GM18498 (cell line): Measurements from ENCODE around the gene CLCN3.
"Not testable (repeated sequence)": the region's sequence is repeated elsewhere in the genome, so short reads cannot be mapped to it uniquely, and the experiment has no call there.

Experiments
- ATAC-seq: cut with Tn5 transposase; IDR thresholded peaks from one replicate; pipeline ENCODE4 v1.9.1; 2021; ENCODE audit warnings: mild to moderate bottlenecking, moderate library complexity; ENCODE audit not compliant: unreplicated experiment

The CLCN3 gene

DNA sequence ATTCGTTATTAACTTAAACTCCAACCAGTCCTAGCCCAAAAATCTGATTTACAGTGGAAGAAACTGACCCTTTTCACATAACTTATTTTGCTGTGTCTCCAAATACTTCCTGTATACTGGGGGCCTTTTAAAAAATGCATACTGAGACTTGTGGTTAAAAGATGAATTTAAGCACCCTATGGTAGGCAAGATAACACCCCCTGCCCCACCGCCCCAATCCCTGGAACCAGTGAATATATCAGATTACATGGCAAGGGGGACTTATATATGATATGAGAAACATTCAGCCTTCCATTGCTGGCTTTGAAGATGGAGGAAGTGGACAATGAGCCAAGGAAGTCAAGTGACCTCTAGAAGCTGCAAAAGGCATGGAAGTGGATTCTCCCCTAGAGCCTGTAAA lies 3.1 kb upstream of the CLCN3 start:
- ATAC-seq: no peak

DNA sequence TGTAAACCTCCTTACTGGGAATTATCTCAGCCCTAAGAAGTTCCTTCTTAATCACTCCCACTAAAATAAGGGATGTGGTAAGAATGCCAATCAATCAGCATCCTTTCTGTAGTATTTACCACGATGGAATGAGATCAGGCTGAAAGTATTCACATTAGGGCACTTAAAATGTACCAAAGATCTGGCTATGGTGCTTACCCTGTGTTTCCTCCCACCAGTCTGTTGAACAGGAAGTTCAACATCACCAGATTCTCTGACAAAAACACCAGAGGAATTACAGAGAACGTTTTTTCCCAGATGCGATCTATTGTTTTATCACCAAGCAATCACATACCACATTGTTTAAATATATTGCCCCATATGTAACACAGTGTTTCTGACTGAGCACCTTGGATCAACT lies 2.1 kb upstream of the CLCN3 start:
- no peak for ATAC-seq

DNA sequence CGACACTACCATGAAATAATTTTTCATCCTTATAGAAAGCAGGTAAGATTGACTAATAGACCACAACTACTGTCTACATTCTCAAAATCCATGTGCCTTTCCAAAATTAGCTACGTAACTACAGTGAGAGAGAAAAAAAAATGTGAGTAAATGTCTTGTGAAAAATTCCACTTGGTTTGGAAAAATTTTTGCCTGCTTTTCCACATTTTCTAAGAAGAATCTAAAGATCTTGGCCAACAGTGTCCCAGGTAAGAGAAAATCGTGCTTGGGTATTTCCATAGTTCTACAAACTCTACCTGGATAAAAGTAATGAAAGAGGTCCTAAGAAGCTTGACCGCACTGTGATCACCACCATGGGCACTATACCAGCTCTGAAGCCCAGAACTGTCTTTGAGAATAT lies 1.4 kb upstream of the CLCN3 start:
- ATAC-seq: no peak

DNA sequence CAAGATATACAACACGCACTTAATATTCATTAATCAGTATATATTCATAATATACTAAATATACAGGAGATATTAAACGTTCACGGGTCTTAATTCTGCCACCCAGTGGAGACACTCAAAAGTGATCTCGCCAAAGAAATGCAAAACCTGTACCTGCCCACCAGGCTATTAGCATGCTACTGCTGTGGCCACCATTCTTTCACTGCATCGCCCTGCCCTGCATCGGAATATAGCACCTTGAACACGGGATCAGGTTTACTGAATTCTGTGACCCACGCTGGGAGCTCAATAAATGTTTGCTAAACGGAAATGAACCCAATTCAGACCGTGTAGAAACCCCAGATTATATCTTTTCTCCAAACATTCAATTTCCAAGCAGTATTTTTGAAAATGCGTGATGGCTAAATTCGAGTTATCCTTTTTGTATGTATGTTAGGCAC lies 840 bp upstream of the CLCN3 start:
- ATAC-seq: peak; percentile 52

- ATAC-seq: no peak
Observed at GRCh38 chr4:169620880-169621248, 486 bp downstream of the CLCN3 start.

- ATAC-seq: no peak
Observed at GRCh38 chr4:169621731-169622492, 1.5 kb downstream of the CLCN3 start.

- no peak for ATAC-seq
Observed at GRCh38 chr4:169622566-169622965, 2.2 kb downstream of the CLCN3 start.

- ATAC-seq: not testable (repeated sequence)
Observed at GRCh38 chr4:169624012-169624411, 3.6 kb downstream of the CLCN3 start.

DNA sequence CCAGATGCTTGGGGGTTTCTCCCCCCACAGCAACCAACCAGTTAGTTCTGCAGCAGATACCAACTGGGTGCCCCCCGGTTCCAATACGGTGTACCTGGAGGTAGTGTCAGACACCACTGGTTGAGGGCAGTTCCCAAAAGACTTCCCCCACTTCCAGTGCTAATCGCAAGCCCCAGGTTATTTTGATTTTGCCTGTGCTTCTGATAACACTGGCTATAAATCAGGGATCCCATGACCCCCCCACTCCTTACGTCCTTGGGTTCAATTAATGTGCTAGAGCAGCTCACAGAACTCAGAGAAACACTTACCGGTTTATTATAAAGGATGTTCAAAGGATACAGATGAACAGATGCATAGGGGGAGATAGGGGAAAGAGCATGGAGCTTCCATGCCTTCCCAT lies 5.5 kb downstream of the CLCN3 start:
- no peak for ATAC-seq

- no peak for ATAC-seq
Observed at GRCh38 chr4:169626331-169627282, 6.2 kb downstream of the CLCN3 start.

- ATAC-seq: no peak
Observed at GRCh38 chr4:169627307-169627706, 6.9 kb downstream of the CLCN3 start.

- ATAC-seq: no peak
Observed at GRCh38 chr4:169628579-169628978, 8.2 kb downstream of the CLCN3 start.

GRCh38 chr4:169630069-169630468 lies 9.7 kb downstream of the CLCN3 start:
- no peak for ATAC-seq

DNA sequence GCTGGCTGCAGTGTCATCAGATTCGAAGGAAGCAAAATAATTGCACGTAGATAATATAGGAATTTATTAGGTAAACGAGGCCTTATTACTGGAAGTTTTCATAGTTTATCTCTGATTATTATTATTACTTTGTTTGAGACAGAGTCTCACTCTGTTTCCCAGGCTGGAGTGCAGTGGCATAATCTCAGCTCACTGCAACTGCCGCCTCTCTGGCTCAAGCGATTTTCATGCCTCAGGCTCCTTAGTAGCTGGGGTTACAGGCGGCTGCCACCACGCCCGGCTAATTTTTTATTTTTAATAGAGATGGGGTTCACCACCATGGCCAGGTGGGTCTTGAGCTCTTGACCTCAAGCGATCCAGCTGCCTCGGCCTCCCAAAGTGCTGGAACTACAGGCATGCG lies 12.5 kb downstream of the CLCN3 start:
- ATAC-seq: no peak

DNA sequence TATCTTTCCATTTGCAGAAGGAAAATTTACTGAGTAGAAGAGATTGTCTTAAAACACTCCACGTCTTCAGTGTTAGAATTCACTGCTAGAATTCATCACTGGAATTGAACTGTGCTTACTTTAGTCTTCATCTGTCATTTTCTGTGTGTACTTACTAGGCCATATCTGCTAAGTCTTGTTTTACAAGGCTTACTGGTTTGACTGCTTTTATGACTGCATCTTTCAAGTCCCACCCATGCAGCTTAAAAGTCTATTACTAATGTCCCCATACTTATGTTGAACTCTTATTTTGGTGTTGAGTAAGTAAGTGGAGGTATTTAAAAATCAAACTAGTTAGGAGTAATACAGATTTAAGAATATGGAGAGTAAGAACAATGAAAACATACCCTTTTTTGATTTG lies 14.6 kb downstream of the CLCN3 start:
- ATAC-seq: no peak

- no peak for ATAC-seq
Observed at GRCh38 chr4:169640261-169640870, 20.0 kb downstream of the CLCN3 start.

- no peak for ATAC-seq
Observed at GRCh38 chr4:169644802-169645201, 24.4 kb downstream of the CLCN3 start.

DNA sequence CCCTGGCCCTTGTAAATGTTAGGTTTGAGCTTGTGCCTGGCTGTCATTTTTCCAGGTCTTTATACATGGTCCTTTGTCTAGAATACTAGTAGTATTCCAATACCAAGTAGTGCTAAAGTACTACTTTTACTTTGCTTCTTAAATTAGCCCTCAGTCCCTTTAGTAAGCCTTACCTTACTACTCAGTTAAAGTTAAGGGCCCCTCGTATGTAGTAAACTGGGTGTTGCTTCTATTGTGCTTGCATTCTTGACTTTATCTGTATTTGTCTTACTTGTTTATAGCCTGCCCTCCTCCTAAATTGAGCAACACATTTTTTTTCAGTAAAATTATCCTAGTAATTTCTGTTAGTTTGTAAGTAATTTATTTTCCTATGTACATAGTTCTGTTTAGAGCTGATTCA lies 25.2 kb downstream of the CLCN3 start:
- no peak for ATAC-seq

- no peak for ATAC-seq
Observed at GRCh38 chr4:169649545-169650226, 29.3 kb downstream of the CLCN3 start.

DNA sequence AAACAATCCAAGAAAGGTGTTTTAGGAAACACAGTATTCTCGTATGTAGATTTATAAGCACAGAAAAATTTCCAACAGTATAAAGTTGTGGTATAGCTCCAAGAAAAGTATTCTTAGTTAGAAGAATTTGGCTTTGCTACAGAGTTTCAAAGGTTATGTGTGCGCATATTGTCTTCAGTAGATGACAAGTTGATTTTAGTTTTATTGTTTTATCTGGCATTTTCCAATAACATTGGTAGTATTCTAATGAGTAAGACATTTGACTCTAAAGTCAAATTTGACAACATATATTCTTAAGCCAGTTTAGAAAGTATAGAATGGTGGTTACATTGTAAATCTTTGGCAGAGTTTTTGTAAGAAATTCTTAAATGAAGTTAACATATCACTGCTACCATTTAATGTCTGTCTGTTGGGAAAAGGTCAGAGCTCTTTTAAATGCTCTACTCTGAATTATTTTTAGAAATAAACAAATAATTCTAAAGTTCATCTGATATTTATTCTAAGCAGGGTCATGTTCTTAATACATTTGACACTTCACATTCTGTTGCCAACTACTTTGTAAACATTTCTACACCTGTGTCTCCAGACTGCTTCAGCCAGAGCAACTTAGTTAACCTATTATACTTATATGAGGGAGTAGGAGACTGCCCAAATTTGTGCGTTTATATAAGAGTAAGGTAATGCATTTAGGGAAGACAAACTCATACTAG lies 30.0 kb downstream of the CLCN3 start:
- ATAC-seq: no peak
